ENCODE measurements around the gene KDM1B.
A peak's percentile ranks its signal among the peaks of the same experiment; 100 is the strongest.

The KDM1B gene

DNA sequence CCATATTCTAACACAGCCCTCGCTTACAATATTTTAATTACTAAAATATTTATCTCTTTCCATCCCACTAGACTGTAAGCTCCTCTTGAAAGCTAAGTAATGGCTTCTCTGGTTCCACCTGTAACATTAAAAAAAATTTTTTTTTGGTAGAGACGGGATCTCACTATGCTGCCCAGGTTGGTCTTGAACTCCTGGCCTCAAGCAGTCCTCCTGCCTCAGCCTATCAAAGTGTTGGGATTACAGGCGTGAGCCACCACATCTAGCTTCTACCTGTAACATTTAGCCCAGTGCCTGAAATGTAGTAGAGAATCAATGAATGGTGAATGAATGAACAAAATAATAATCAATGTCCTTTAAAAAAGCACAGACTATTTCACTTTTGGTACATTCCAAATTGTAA is 80.3 kb downstream of the KDM1B start:
- no peak for DNase-seq

DNA sequence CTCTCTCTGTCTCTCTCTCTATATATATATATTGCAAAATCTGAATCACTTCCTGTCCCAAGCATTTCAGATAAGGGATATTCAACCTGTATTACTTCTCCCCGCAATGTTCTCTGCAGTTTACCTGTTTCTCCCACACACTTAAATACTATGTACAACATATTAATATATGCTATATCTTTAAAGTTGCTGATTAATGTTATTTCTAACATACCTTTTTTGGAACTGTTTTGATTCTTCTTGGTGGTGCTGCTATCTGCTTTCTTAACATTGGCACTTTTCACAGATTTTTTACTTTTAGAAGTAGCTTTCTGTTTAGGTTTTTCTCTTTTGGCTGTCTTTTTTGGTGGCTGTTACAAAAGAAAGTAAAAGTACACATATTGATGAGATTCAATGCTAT is 81.9 kb downstream of the KDM1B start:
- DNase-seq: no peak

DNA sequence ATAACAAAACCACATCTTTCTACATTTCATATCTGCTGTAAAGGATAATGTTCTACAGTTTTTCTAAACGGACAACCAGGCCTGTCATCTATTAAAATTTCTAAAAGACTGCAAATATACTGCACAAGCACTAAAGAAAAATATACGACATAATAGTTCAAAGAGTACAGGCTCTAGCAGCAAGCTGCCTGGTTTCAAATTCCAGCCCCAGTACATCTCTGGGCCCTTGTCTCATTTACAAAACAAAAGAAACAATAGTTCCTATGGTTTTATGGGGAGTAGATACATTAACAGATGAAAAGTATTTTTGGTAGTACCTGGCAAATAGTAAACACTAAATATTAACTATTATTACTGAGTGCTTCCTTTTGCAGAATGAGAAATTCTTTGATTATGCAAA is 85.0 kb downstream of the KDM1B start:
- DNase-seq: no peak

DNA sequence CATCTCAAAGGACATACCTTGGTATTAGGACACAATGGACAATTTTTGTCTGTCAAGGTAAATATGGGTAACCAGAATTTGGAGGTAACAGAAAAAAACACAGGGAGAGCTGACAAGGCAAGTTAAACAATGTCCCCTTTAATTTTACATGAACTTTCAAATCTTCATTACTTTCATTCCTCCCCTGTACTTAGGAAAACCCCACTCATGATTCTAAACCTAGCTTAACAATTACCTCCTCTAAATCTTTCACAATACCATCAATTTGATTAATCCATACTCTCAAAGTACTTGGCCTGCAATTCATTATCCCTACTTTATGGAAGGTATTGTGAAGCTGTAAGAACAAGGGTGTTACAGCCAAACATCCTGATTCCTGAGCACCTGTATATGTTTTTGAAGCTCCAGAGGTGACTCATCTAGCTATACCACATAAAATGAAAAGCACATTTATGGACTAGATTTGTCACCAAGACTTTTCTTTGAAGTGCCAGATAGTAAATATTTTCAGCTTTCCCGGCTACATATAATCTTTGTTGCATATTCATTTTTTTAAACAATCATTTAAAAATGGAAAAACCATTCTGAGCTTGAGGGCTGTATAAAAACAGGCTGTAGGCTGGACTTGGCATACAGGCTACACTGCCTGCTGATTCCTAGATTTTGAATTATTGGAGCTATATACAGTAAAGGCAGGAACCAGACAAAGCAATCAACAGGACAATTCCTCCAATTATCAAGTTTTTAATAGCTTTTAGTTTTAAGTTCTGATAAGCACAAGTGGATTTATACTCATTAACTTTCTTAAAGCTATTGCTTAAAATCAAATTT is 86.2 kb downstream of the KDM1B start:
- no peak for DNase-seq

DNA sequence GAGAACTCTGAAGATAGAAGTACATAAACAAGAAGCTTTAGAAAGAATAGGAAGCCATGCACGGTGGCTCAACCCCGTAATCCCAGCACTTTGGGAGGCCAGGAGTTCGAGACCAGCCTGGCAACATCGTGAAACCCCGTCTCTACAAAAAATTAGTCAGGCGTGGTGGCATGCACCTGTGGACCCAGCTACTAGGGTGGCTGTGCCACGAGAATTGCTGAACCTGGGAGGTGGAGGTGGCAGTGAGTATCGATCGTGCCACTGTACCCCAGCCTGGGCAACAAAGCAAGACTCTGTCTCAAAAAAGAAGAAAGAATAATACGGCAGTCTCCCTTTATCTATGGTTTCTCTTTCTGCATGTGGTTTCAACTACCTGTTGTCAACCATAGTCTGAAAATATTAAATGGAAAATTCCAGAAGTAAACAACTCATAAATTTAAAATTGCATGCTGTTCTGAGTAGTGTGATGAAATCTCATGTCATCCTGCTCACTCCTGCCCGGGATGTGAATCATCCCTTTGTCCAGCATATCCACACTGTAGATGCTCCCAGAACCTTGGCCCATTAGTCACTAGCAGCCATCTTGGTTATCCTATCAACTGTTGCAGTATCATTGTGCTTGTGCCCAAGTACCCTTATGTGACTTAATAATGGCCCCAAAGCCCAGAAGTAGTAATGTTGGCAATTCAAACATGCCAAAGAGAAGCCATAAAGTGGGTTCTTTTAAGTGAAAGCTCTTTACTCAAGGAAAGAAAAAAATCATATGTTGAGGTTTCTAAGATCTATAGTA is 87.0 kb downstream of the KDM1B start:
- DNase-seq: no peak

DNA sequence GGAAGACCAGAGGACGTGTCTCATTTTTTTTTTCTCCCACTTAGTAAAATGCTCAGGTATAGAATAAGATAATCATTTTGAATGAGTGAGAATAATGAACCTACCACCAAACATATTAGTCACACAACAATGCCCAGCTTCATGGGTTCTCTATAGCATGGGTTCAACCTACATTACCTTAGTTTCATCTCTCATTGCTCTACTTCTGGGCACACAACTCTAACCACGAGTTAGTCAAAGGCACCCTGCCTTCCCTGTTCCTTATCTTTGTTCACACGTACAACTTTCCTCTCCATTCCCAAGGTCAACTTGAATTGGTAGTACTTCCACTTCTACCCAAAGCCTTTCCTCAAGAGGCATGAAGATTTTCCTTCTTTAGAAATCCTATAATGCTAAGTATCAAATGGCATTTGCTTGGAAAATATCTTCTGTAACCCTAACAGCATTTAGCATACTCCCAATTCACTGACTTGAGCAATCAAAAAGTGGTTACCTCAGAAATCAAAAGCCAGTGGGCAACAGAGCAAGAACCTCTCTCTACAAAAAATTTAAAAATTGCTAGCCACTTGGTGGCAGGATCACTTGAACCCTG is 88.2 kb downstream of the KDM1B start:
- DNase-seq: no peak

DNA sequence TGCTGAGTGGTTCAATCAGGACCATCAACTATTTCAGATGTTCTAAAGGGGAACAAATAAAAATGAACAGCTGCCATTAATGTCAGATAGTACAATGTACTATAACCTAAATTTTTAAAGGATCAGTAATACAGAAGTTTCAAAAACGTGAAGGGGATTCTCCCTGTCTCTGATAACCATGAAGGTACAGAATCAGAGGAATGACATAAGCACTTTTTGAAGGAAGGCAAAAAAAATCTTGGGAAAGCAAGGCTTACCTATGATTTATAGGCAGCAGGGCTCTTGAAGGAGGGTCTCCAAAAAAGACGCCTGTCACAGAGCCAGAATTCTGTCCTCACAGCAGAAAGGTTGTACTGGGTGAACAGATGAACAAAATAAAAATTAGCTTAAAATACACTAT is 89.0 kb downstream of the KDM1B start:
- DNase-seq: no peak

DNA sequence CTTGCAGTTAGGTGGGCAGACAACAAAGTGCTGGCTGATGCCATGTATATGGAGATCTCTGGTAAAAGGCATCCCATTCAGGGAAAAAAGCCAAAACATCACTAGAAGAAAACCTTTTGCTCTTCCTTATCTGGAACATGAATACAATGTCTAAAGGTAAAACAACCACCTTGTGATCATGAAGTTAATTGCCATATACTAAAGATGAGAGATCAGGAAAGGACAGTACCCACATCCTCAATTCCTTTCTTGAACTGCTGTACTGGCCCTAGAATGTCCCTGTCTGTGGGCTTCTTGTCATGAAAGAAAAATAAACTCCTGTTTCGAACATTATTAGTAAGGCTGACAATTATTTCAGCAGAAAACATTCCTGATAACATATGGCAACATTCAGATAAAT is 89.9 kb downstream of the KDM1B start:
- no peak for DNase-seq

DNA sequence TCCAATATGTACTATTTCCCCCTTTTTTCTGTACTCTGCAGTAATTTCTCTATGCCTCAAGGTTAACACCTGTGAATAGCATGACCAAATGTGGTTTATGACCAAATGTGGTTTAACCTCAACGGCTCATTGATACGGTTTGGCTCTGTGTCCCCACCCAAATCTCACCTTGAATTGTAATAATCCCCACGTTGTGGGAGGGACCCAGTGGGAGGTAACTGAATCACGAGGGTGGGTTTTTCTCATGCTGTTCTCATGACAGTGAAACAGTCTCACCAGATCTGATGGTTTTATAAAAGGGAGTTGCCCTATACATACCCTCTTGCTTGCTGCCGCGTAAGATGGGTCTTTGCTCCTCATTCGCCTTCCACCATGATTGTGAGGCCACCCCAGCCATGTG is 90.4 kb downstream of the KDM1B start:
- DNase-seq: no peak

DNA sequence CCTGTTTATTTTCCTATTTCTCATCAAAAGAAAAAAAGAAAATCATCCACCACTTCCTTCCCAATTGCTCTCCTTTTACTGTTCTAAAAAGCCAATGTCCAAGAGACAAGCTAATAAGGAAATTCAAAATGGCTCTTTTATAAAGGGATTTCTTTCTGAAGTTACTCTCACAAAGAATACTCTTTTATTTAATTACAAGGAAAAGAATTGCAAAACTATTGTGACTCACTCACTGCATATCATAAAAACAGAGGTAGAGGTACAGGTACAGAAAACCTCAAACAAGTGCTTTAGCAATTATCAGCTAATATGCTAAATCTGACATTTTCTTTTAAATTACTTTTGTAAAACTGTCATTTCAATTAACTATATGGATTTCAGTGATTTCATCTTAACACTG is 91.0 kb downstream of the KDM1B start:
- no peak for DNase-seq

DNA sequence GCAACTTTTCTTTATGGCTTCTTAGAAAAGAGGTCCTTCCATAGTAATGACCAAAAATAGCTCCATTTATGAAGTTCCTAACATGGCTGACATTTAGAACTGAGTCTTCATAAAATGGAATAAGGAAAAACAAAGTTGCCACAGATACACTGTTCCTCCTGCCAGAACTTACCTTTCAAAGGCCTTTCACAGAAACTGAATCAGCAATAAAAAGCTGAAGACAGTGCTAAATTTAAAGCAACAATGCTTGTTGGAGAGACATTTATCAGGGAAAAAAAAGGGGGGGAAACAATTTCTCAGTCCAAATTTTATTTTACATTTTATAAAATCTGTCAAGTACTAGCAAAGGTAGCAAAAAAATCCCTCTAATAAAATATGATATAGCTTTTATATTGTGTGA is 91.8 kb downstream of the KDM1B start:
- no peak for DNase-seq

DNA sequence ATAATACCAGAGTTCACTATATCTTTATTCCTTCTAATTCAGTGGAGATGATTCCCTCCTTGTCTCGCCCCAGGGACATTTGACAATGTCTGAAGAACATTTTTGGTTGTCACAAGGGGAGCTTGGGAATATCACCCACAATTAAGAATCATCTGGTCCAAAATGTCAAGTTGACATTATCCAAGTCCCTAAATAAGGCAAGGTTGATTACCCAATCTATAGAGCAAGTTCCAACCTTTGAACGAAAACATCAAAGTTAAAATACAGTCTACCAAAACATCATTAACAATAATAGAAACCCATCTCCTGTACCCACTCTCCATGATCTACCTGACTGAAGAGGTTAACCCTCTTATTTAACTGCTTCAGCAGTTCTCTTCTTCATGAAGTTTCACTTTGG is 93.5 kb downstream of the KDM1B start:
- no peak for DNase-seq

DNA sequence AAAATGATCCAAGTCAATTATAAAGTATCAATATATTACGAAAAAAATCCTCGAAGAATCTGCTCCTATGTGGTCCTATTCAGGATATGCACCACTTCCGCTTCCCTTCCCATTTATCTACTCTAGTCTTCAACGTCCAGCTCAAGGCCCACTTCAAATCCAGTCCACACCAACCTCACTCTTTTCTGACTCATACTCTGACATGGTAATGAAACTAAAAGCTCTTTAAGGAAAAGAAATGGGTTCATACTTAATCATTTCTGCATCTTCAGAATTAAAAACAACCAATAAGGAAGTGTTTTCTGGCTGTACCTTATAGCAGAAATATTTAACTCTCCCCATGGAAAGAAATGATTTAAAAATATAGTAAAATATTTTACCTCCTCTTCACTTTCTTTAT is 94.0 kb downstream of the KDM1B start:
- no peak for DNase-seq

DNA sequence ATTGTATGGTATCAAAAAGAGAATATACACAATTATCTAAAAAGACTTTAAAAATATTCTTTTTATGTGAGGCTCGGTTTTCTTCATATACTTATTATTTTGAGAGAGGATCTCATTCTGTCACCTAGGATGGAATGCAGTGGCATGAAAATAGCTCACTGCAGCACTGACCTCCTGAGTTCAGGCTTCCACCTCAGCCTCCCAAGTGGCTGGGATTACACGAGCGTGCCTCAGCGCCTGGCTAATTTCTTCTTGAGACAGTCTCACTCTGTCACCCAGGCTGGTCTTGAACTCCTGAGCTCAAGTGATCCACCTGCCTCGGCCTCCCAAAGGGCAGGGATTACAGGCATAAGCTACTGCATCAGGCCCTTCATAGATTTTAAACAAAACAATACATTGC is 98.4 kb downstream of the KDM1B start:
- DNase-seq: no peak

DNA sequence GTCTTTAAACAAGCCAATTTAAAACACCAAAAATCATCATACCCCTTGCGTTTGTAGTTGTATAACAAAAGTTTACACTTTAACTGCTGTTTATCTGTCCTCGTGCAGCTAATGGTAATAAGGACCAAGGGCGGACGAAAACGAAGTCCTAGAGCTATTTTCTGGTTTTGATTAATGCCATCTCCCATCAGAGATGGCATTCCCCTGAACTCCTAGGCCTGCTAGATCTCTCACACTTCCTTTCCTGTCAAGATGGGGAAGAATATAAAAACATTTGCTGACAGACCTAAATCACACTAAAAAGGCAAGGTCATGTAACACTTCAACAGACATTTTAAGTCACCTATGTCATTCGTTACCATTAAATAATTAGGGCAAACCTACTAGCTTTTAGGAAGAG is 99.6 kb downstream of the KDM1B start:
- no peak for DNase-seq

DNA sequence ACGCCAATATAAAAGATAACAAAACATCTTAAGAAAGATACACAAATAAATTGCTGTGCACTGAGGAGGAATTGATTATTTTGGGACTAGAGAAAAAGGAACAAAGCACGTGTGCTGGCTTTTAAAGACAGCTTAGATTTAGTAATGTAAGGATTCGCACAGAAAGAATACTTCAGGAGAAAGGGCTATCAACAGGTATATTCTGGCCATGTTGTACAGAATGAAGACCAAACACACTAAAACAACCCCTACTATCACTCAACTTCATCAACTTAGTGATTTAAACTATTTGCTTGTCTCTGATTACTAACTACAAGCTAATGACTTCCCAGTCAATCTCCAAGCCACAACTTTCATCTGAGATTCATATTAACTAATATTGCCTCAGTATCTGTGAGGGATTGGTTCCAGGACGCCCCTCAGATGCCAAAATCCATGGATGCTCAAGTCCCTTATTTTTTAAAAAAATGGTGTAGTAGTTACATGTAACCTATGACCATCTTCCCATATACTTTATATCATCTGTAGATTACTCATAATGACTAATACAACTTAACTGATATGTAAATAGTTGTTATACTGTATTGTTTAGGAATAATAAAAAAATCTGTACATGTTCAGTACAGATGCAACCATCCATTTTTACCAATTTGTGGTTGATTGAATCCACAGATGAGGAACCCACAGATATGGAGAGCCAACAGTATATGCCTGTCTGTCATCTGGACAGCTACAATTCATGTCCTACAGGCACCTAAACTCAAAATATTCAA is 104.6 kb downstream of the KDM1B start:
- DNase-seq: no peak

DNA sequence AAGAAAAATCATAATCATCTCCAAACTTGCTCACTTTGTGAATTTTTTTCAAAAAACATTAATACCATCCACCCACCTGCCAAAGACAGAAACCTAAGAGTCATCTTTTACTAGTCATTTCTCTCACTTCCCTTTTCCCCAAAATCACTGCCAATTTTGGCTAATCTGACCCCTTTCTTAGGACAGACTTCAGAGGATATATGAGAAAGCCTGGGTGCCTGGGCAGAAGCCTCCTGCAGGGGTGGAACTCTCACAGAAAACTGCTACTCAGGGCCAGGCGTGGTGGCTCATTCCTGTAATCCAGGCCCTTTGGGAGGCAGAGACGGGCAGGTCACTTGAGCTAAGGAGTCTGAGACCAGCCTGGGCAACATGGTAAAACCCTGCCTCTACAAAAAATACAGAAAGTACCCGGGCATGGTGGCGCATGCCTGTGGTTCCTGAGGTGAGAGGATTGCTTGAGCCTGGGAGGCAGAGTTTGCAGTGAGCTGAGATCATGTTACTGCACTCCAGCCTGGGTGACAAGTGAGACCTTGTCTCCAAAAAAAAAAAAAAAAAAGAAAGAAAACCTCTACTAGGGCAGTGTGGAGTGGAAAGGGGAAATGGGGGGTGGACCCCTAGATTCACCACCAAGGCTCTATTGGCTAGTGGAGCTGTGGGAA is 105.4 kb downstream of the KDM1B start:
- DNase-seq: no peak

DNA sequence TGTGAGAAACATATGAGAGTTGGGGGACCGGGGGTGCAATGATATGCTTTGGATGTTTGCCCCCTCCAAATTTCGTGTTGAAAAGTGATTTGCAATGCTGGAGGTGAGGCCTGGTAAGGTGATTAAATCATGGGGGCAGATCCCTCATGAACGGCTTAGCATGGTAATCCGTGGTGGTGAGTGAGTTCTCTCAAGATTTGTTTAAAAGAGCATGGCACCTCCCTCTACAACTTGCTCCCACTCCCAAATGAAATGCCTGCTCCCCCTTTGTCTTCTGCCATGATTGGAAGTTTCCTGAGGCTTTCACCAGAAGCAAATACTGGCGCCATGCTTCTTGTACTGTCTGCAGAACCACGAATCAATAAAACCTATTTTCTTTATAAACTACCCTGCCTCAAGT is 106.7 kb downstream of the KDM1B start:
- DNase-seq: no peak

DNA sequence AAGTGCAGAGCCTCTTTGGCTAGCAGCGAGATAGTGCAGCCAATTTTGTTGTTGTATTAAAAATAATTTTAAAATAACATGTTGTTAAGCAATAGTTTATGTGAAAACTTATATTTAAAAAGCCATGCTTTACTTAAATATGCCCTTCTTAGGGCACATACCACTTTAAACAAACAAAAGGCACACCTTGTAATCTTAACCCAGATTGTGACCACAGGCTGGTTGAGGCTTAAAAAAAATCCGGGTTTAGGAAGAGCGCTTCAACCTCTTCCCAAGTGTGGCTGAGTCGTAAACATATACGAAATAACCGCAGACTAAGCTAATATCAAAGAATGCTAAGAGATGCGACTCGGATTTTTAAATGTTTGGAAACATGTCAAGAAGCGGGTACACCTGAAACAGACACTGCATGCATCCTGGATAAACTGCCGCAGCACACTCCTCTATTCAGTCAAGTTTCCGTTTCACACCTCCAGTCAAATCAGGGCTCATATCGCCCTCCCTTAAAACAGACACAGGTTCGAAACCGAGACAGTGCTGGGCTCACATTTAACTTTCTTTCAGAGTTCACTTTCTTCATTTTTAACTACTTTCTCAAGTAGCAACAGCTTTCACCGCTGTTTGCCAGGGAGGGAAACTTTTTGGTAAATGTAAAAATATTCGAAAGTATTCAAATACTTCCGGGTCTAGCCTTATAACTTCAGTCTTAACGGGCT is 107.6 kb downstream of the KDM1B start:
- DNase-seq: no peak

DNA sequence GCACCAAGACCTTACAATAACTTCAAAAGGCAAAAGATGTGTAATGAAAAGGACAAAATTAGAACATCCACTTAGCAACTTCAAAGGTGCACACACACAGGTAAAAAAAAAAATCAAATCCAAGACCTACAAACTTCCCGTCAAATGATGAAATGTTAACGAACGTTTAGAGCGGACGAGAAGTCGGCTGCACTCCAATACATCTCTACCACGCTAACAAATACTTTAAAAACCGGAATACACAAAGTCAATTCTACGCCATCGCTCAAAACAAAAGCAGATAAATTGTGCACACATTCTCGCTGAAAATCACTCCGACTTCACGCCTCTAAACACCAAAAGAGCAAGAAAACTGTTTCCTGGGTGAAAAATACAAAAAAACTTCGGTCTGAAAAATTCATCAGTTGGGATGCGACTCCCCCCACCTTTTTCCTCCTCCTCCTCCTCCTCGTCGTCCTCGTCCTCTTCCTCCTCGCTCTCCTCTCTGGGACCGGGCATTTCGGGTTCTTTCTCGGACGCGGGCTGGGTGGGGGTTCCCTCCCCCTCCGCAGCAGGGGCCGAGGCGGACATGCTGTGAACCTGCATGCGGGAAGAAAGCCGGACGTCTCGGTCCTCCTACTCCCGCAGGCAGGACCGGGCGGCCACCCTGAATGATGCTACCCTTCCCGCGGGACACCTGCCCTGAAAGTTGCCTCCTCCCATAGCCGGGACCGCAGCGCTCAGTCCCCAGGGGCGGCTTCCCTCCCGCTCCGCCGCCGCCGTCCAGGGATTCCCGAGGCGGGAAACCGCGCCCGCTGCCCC is 108.4 kb downstream of the KDM1B start:
- DNase-seq: no peak

DNA sequence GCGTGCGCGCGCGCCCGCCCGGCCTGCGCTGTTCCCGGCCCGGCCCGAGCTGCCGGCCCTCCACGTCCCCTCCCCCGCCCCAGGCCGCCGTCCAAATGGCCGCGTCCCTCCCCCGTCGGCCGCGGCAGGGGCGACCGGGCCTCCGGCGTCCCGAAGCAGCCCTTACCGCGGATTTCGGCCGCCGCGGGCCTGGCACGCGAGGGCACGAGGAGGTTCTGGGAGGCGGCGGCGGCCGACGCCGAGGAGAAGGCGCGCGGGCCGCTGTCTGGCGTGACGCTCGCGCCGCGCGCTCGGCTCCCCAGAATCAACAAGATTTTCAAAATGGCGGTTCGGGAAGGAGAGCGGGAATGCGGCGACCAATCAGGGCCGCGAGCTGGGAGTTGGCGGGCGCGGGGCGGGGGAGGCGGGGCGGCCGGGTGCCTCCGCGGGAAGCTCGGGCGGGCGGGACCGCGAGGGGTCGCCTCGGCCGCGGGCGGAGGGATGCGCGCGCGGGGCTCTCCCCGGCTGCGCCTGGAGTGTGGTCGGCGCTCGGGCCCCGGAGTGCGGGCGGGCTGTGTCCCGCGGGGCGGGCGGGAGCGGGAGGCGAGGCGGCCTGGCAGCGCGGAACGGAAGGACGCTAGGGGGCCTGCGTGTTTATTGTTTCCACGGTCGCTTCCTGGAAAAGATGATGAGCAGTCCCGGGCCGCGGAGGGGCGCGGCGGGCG is 109.1 kb downstream of the KDM1B start, which contains the start of gene DEK:
Gene DEK (minus strand): TSS at position 312 of the 704 bp plus-strand sequence. CDS start 543 bp downstream, outside the sequence.
- DNase-seq: peak; percentile 77
